ENCODE measurements around the gene HMX1. TPM values are rescaled to one million over a fixed set of nuclear protein-coding genes. Genes with fewer than 3 reads are reported as not detected.

The HMX1 gene
- total RNA-seq, 1 donor: not detected

DNA sequence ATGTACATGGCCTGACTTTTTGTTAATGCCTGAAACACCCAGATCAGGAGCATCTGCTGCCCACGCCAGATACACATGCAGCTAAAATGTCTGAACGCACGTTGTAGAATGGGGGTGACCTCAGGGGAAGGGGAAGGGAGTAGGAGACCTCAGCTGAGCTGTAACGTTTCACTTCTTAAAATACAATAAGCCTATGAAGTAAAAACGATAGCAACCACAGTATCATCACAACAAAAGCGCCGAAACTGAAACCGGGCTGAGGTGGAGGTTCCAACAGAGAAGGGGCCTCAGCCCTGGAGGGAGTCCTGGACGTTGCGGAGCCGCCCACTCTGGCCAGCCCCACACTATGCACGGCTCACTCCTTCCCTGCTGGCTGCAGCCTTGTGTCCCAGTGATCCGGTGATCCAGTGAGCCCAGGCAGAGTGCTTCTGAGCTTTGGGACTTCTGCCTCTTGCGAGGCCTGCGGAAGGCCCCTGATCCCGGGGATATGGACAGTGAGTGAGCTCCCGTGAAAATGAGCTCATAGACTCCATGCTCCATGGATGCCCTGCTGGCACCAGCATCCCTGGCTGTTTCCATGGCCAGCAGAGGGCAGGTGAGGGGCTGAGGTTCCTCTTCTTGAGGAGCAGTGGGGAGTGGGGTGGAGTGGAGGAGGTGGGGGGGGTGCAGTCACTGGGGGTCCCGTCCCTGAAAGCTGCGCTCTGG is 52.0 kb downstream of the HMX1 start:
- H2AFZ ChIP-seq (ENCODE audit: low read length): no peak overlapping the region
- no peak overlapping the region for H3K27ac ChIP-seq (ENCODE audit: low read depth, low read length)
- H3K27me3 ChIP-seq (ENCODE audit: insufficient read depth, low read length): no peaks in the 10 kb centered on the region
- no peaks in the 10 kb centered on the region for H4K20me1 ChIP-seq (ENCODE audit: insufficient read depth, low read length)
- H3K4me1 ChIP-seq (ENCODE audit: insufficient read depth, low read length): no peaks in the 10 kb centered on the region
- no peak for DNase-seq (ENCODE audit: insufficient read length, low spot score, missing footprints)
- H3K4me2 ChIP-seq (ENCODE audit: insufficient read depth, low read length): no peak overlapping the region
- H3K79me2 ChIP-seq (ENCODE audit: insufficient read depth, low read length): no peaks in the 10 kb centered on the region
- H3K4me3 ChIP-seq (ENCODE audit: insufficient read depth, low read length): no peak overlapping the region
- TF ChIP-seq, protein P1, sequence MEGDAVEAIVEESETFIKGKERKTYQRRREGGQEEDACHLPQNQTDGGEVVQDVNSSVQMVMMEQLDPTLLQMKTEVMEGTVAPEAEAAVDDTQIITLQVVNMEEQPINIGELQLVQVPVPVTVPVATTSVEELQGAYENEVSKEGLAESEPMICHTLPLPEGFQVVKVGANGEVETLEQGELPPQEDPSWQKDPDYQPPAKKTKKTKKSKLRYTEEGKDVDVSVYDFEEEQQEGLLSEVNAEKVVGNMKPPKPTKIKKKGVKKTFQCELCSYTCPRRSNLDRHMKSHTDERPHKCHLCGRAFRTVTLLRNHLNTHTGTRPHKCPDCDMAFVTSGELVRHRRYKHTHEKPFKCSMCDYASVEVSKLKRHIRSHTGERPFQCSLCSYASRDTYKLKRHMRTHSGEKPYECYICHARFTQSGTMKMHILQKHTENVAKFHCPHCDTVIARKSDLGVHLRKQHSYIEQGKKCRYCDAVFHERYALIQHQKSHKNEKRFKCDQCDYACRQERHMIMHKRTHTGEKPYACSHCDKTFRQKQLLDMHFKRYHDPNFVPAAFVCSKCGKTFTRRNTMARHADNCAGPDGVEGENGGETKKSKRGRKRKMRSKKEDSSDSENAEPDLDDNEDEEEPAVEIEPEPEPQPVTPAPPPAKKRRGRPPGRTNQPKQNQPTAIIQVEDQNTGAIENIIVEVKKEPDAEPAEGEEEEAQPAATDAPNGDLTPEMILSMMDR (IDR thresholded peaks at IDR 0.05; ENCODE audit: extremely low read depth, low read depth, low read length): no peak
- no peaks in the 10 kb centered on the region for H3K36me3 ChIP-seq (ENCODE audit: insufficient read depth, low read length)
- H3K9me3 ChIP-seq (ENCODE audit: low read depth, low read length): no peaks in the 10 kb centered on the region

DNA sequence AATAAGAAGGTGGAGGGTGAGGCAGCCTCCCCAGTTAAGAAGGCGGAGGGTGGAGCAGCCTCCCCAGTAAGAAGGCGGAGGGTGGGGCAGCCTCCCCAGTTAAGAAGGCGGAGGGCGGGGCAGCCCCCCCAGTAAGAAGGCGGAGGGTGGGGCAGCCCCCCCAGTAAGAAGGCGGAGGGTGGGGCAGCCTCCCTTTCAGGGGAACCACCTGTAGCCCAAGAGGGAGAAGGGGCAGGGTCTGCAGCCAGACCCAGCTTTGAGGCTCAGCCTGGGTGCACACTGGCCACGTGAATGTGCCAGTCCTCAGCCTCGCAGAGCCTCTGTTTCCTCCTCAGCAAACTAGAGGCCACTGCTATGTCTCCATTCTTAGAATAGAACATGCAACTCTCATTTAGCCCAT is 52.6 kb downstream of the HMX1 start:
- H3K79me2 ChIP-seq (ENCODE audit: insufficient read depth, low read length): no peaks in the 10 kb centered on the region
- no peaks in the 10 kb centered on the region for H3K4me1 ChIP-seq (ENCODE audit: insufficient read depth, low read length)
- TF ChIP-seq, protein P1 (IDR thresholded peaks at IDR 0.05; ENCODE audit: extremely low read depth, low read depth, low read length): no peak
- no peaks in the 10 kb centered on the region for H3K36me3 ChIP-seq (ENCODE audit: insufficient read depth, low read length)
- DNase-seq (ENCODE audit: insufficient read length, low spot score, missing footprints): no peak
- no peak overlapping the region for H3K4me2 ChIP-seq (ENCODE audit: insufficient read depth, low read length)
- no peaks in the 10 kb centered on the region for H4K20me1 ChIP-seq (ENCODE audit: insufficient read depth, low read length)
- H3K27me3 ChIP-seq (ENCODE audit: insufficient read depth, low read length): no peaks in the 10 kb centered on the region
- H3K9me3 ChIP-seq (ENCODE audit: low read depth, low read length): no peaks in the 10 kb centered on the region
- no peak overlapping the region for H2AFZ ChIP-seq (ENCODE audit: low read length)
- H3K27ac ChIP-seq (ENCODE audit: low read depth, low read length): no peak overlapping the region
- no peak overlapping the region for H3K4me3 ChIP-seq (ENCODE audit: insufficient read depth, low read length)

DNA sequence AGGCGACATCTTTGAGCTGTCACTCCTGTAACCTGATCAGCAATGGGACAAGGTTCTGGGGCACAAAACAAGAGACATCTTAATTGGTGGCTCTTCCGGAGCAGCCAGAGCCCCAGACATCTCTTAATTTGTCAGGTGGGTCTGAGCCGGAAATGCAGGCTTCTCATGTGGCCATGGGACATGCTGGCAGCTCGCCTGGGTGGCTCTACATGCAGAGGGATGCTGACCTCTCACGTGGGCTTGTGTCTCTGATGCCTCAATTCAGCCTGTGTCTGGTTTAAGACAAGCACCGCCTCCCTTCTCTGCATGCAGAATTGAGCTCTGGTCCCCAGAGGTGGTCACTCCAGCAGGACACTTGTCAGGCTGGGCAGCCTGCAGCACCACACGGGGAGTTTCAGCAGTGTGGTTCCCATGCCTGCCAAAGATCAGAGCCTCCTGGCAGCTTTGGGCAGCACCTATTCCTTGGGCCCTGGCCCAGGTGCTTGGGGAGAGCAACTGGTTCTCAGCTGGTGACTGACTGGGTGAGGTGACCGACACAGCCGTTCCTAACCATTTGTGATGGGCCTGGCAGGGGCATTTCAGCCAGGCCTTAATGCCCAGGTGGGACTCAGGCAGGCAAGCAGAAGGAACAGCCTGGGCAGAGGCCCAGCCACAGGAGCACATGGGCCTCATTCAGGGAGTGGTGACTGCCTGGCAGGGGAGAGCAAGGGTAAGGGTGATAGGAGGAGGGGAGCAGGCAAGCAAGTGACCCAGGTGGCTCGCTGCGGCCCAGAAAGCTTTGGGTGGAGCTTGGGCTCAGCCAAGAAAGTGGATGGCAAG is 53.4 kb downstream of the HMX1 start:
- Histone ChIP-seq H3K27ac (ENCODE audit: low read depth, low read length) (no peak overlapping the region), H3K27me3 (ENCODE audit: insufficient read depth, low read length) (no peaks in the 10 kb centered on the region), H3K79me2 (ENCODE audit: insufficient read depth, low read length) (no peaks in the 10 kb centered on the region), H2AFZ (ENCODE audit: low read length) (no peak overlapping the region), H4K20me1 (ENCODE audit: insufficient read depth, low read length) (no peaks in the 10 kb centered on the region), H3K4me2 (ENCODE audit: insufficient read depth, low read length) (no peak overlapping the region), H3K4me3 (ENCODE audit: insufficient read depth, low read length) (no peak overlapping the region), H3K9me3 (ENCODE audit: low read depth, low read length) (no peaks in the 10 kb centered on the region), H3K4me1 (ENCODE audit: insufficient read depth, low read length) (no peaks in the 10 kb centered on the region), H3K36me3 (ENCODE audit: insufficient read depth, low read length) (no peaks in the 10 kb centered on the region)
- TF ChIP-seq, protein P1 (IDR thresholded peaks at IDR 0.05; ENCODE audit: extremely low read depth, low read depth, low read length): no peak
- no peak for DNase-seq (ENCODE audit: insufficient read length, low spot score, missing footprints)

DNA sequence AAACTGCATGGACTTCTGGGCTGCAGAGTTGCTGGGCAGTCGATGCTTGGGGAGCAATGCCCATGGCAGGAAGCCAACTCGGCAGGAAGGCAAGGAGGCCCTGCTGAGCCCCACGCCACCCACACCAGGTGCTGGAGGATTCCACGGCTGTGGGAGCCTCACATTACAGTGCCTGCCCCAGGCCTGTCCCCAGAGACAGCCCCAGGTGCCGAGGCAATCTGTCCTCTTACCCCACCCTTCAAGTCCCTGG is 53.9 kb downstream of the HMX1 start:
- no peaks in the 10 kb centered on the region for H3K79me2 ChIP-seq (ENCODE audit: insufficient read depth, low read length)
- no peak overlapping the region for H3K27ac ChIP-seq (ENCODE audit: low read depth, low read length)
- H3K4me3 ChIP-seq (ENCODE audit: insufficient read depth, low read length): no peak overlapping the region
- no peak overlapping the region for H3K4me2 ChIP-seq (ENCODE audit: insufficient read depth, low read length)
- H2AFZ ChIP-seq (ENCODE audit: low read length): no peak overlapping the region
- no peaks in the 10 kb centered on the region for H3K9me3 ChIP-seq (ENCODE audit: low read depth, low read length)
- TF ChIP-seq, protein P1 (IDR thresholded peaks at IDR 0.05; ENCODE audit: extremely low read depth, low read depth, low read length): no peak
- no peaks in the 10 kb centered on the region for H3K4me1 ChIP-seq (ENCODE audit: insufficient read depth, low read length)
- no peaks in the 10 kb centered on the region for H4K20me1 ChIP-seq (ENCODE audit: insufficient read depth, low read length)
- DNase-seq (ENCODE audit: insufficient read length, low spot score, missing footprints): no peak
- H3K27me3 ChIP-seq (ENCODE audit: insufficient read depth, low read length): no peaks in the 10 kb centered on the region
- no peaks in the 10 kb centered on the region for H3K36me3 ChIP-seq (ENCODE audit: insufficient read depth, low read length)
